PFSK-1 (cell line): ENCODE data around the gene NRBF2.

ENCODE experiments used
- FOXP2 ChIP-seq: optimal IDR thresholded peaks from 2 replicates; pipeline ENCODE3; 2011; ENCODE audit warnings: borderline replicate concordance, control low read depth, inconsistent platforms; ENCODE audit not compliant: insufficient read depth; ENCODE audit errors: extremely low read length, extremely low read depth
- POLR2AphosphoS5 ChIP-seq: IDR thresholded peaks from 2 replicates; pipeline ENCODE4 v1.6.1; 2012; ENCODE audit warnings: low read depth, mild to moderate bottlenecking, control low read depth, low read length, moderate library complexity
- REST ChIP-seq, 2 experiments: IDR thresholded peaks; 2 replicates each; pipeline versions ENCODE4 v1.6.1 to v1.8.0; 2011 to 2012; ENCODE audit warnings: low read depth in 2 of 2, low read length in 2 of 2, control low read depth in 1 of 2, inconsistent platforms in 1 of 2, mild to moderate bottlenecking in 1 of 2, moderate library complexity in 1 of 2; ENCODE audit not compliant: insufficient read depth in 1 of 2
- SIN3A ChIP-seq: IDR thresholded peaks from 2 replicates; pipeline ENCODE4 v1.6.1; 2012; ENCODE audit warnings: mild to moderate bottlenecking, low read length, moderate library complexity, borderline replicate concordance; ENCODE audit not compliant: insufficient read depth
- TAF1 ChIP-seq: IDR thresholded peaks from 2 replicates; pipeline ENCODE4 v1.6.1; 2012; ENCODE audit warnings: low read length, control low read depth, borderline replicate concordance; ENCODE audit not compliant: insufficient read depth

Gene NRBF2

GRCh38 chr10:63146503-63146902, 13.4 kb downstream of the NRBF2 start:
- TF ChIP-seq POLR2AphosphoS5, result no peak
- no peak for TF ChIP-seq TAF1
- TF ChIP-seq FOXP2, result no peak
- TF ChIP-seq REST (IDR thresholded peaks at IDR 0.05; ENCODE audit: insufficient read depth in 1 of 2, low read depth in 2 of 2, low read length in 2 of 2), result no peak
- TF ChIP-seq SIN3A, result no peak

GRCh38 chr10:63150745-63151144, 17.6 kb downstream of the NRBF2 start:
- TF ChIP-seq TAF1 (no peak), FOXP2 (no peak), SIN3A (no peak), POLR2AphosphoS5 (no peak), REST (IDR thresholded peaks at IDR 0.05; ENCODE audit: insufficient read depth in 1 of 2, low read depth in 2 of 2, low read length in 2 of 2) (no peak)

- TF ChIP-seq TAF1 (no peak), SIN3A (no peak), FOXP2 (no peak), POLR2AphosphoS5 (no peak), REST (IDR thresholded peaks at IDR 0.05; ENCODE audit: insufficient read depth in 1 of 2, low read depth in 2 of 2, low read length in 2 of 2) (no peak)
Observed at GRCh38 chr10:63154546-63155387, 21.6 kb downstream of the NRBF2 start.

- TF ChIP-seq SIN3A (no peak), TAF1 (no peak), FOXP2 (no peak), REST (IDR thresholded peaks at IDR 0.05; ENCODE audit: insufficient read depth in 1 of 2, low read depth in 2 of 2, low read length in 2 of 2) (no peak), POLR2AphosphoS5 (no peak)
Observed at GRCh38 chr10:63155388-63156020, 22.4 kb downstream of the NRBF2 start.
